Vein endothelial cell (primary cell): ENCODE results near the gene LRRC74A. TPM values are rescaled to one million over a fixed set of nuclear protein-coding genes. Genes with fewer than 3 reads are reported as not detected.

Source experiments
- total RNA-seq: library from RNA; depleted of rRNA; stranded (reverse); fragments of >200 nt; gene quantifications from 2 replicates; pipeline ENCODE4 v1.2.3, GENCODE V29; 2012

The LRRC74A gene
- total RNA-seq, result not detected in 2 replicates

GRCh38 chr14:76826122-76826521, at the start of gene LRRC74A:
LRRC74A (plus strand) TSS chr14:76826408; CDS start chr14:76826698, 290 bp downstream.

GRCh38 chr14:76812422-76813383, 13.5 kb upstream of the LRRC74A start, which contains the start of gene ANGEL1:
ANGEL1 (minus strand) TSS chr14:76812882; CDS start chr14:76812827, 55 bp downstream.

Other genes with a start within 250 kb of the LRRC74A start
- gene VASH1, start 64.9 kb upstream of the LRRC74A start, total RNA-seq, result 68.9 and 72.5 TPM in 2 replicates
- gene ANGEL1, start 13.5 kb upstream of the LRRC74A start, total RNA-seq, result 11.6 and 14.7 TPM in 2 replicates
- gene IRF2BPL, start 202.3 kb downstream of the LRRC74A start, total RNA-seq, result 10.5 and 15.4 TPM in 2 replicates